HEK293 (cell line): Measurements from ENCODE around the gene SET.

ENCODE experiments used
- BCL11A ChIP-seq: fragments of 450-650 bp; formaldehyde crosslinking; IDR thresholded peaks from 2 replicates; pipeline ENCODE4 v1.5.1; 2016; ENCODE audit warnings: low read depth, missing biosample characterization, missing genetic modification characterization
- FEZF1 ChIP-seq: fragments of 450-650 bp; formaldehyde crosslinking; IDR thresholded peaks from 2 replicates; pipeline ENCODE4 v1.5.1; 2016; ENCODE audit warnings: missing biosample characterization, missing genetic modification characterization
- GLI2 ChIP-seq: fragments of 450-650 bp; formaldehyde crosslinking; IDR thresholded peaks from 2 replicates; pipeline ENCODE4; 2017; ENCODE audit warnings: missing biosample characterization, missing genetic modification characterization, low read depth, borderline replicate concordance
- HOXC10 ChIP-seq: sonication (generic); formaldehyde crosslinking; IDR thresholded peaks from 2 replicates; pipeline ENCODE4 v1.8.1; 2023; ENCODE audit warnings: mild to moderate bottlenecking, missing genetic modification reagents
- IKZF3 ChIP-seq: fragments of 450-650 bp; IDR thresholded peaks from 2 replicates; pipeline ENCODE4 v1.5.0; 2018; ENCODE audit warnings: missing biosample characterization, mild to moderate bottlenecking, missing genetic modification characterization, moderate library complexity
- YY1 ChIP-seq: fragments of 450-650 bp; formaldehyde crosslinking; IDR thresholded peaks from 2 replicates; pipeline ENCODE4 v1.5.1; 2018; ENCODE audit warnings: missing biosample characterization, missing genetic modification characterization
- YY2 ChIP-seq: fragments of 450-650 bp; formaldehyde crosslinking; IDR thresholded peaks from 2 replicates; pipeline ENCODE4 v1.5.1; 2016; ENCODE audit warnings: missing biosample characterization, missing genetic modification characterization
- ZBTB48 ChIP-seq: fragments of 450-650 bp; formaldehyde crosslinking; IDR thresholded peaks from 2 replicates; pipeline ENCODE4 v1.5.1; 2016; ENCODE audit warnings: missing biosample characterization, missing genetic modification characterization
- ZIC2 ChIP-seq: fragments of 450-650 bp; formaldehyde crosslinking; IDR thresholded peaks from 2 replicates; pipeline ENCODE4 v1.5.1; 2016; ENCODE audit warnings: missing biosample characterization, missing genetic modification characterization
- ZNF132 ChIP-seq: fragments of 450-650 bp; formaldehyde crosslinking; IDR thresholded peaks from 2 replicates; pipeline ENCODE4 v1.5.1; 2017; ENCODE audit warnings: missing biosample characterization, missing genetic modification characterization, borderline replicate concordance
- ZNF16 ChIP-seq: fragments of 450-650 bp; formaldehyde crosslinking; IDR thresholded peaks from 2 replicates; pipeline ENCODE4 v1.5.1; 2016; ENCODE audit warnings: low read depth, missing biosample characterization, missing genetic modification characterization
- ZNF2 ChIP-seq: fragments of 450-650 bp; formaldehyde crosslinking; IDR thresholded peaks from 2 replicates; pipeline ENCODE4 v1.5.1; 2016; ENCODE audit warnings: missing biosample characterization, missing genetic modification characterization
- ZNF202 ChIP-seq: fragments of 450-650 bp; formaldehyde crosslinking; IDR thresholded peaks from 2 replicates; pipeline ENCODE4 v1.5.1; 2016; ENCODE audit warnings: missing biosample characterization, missing genetic modification characterization, borderline replicate concordance
- ZNF214 ChIP-seq: fragments of 450-650 bp; formaldehyde crosslinking; IDR thresholded peaks from 2 replicates; pipeline ENCODE4 v1.5.1; 2017; ENCODE audit warnings: missing biosample characterization, mild to moderate bottlenecking, missing genetic modification characterization, borderline replicate concordance
- ZNF335 ChIP-seq: fragments of 450-650 bp; formaldehyde crosslinking; conservative IDR thresholded peaks from 2 replicates; pipeline ENCODE4 v1.5.1; 2016; ENCODE audit warnings: missing biosample characterization, missing genetic modification characterization
- ZNF341 ChIP-seq: fragments of 450-650 bp; formaldehyde crosslinking; IDR thresholded peaks from 2 replicates; pipeline ENCODE4; 2016; ENCODE audit warnings: low read depth, missing biosample characterization, missing genetic modification characterization
- ZNF391 ChIP-seq: fragments of 450-650 bp; formaldehyde crosslinking; IDR thresholded peaks from 2 replicates; pipeline ENCODE4 v1.5.1; 2016; ENCODE audit warnings: low read depth, missing biosample characterization, missing genetic modification characterization, borderline replicate concordance
- ZNF426 ChIP-seq: fragments of 450-650 bp; formaldehyde crosslinking; IDR thresholded peaks from 2 replicates; pipeline ENCODE4 v1.5.1; 2017; ENCODE audit warnings: missing biosample characterization, missing genetic modification characterization, mild to moderate bottlenecking, inconsistent platforms, moderate library complexity
- ZNF501 ChIP-seq: fragments of 450-650 bp; formaldehyde crosslinking; IDR thresholded peaks from 2 replicates; pipeline ENCODE4 v1.5.1; 2016; ENCODE audit warnings: missing biosample characterization, missing genetic modification characterization
- ZNF560 ChIP-seq: fragments of 450-650 bp; formaldehyde crosslinking; IDR thresholded peaks from 2 replicates; pipeline ENCODE4 v1.5.1; 2017; ENCODE audit warnings: missing biosample characterization, missing genetic modification characterization, borderline replicate concordance
- ZNF561 ChIP-seq: fragments of 450-650 bp; IDR thresholded peaks from 2 replicates; pipeline ENCODE4 v1.5.1; 2018; ENCODE audit warnings: missing biosample characterization, missing genetic modification characterization, borderline replicate concordance
- ZNF585B ChIP-seq: fragments of 450-650 bp; formaldehyde crosslinking; IDR thresholded peaks from 2 replicates; pipeline ENCODE4 v1.5.1; 2016; ENCODE audit warnings: missing biosample characterization, missing genetic modification characterization
- ZNF629 ChIP-seq: fragments of 450-650 bp; formaldehyde crosslinking; IDR thresholded peaks from 2 replicates; pipeline ENCODE4 v1.5.1; 2017; ENCODE audit warnings: missing biosample characterization, missing genetic modification characterization
- ZNF654 ChIP-seq: fragments of 450-650 bp; formaldehyde crosslinking; IDR thresholded peaks from 2 replicates; pipeline ENCODE4 v1.5.1; 2016; ENCODE audit warnings: low read depth, missing biosample characterization, missing genetic modification characterization
- ZNF660 ChIP-seq: fragments of 450-650 bp; IDR thresholded peaks from 2 replicates; pipeline ENCODE4 v1.5.1; 2018; ENCODE audit warnings: missing biosample characterization, mild to moderate bottlenecking, missing genetic modification characterization
- ZNF677 ChIP-seq: fragments of 450-650 bp; IDR thresholded peaks from 2 replicates; pipeline ENCODE4 v1.5.0; 2018; ENCODE audit warnings: missing biosample characterization, mild to moderate bottlenecking, missing genetic modification characterization, moderate library complexity
- ZNF701 ChIP-seq: fragments of 450-650 bp; formaldehyde crosslinking; IDR thresholded peaks from 2 replicates; pipeline ENCODE4 v1.5.1; 2016; ENCODE audit warnings: missing biosample characterization, missing genetic modification characterization
- TF ChIP-seq, protein P1 (sequence below): fragments of 450-650 bp; formaldehyde crosslinking; IDR thresholded peaks from 2 replicates; pipeline ENCODE4 v1.5.1; 2016; ENCODE audit warnings: missing biosample characterization, missing genetic modification characterization
- TF ChIP-seq, protein P2 (sequence below): fragments of 450-650 bp; formaldehyde crosslinking; IDR thresholded peaks from 2 replicates; pipeline ENCODE4 v1.5.1; 2016; ENCODE audit warnings: missing biosample characterization, missing genetic modification characterization
- TF ChIP-seq, protein P3 (sequence below): fragments of 450-650 bp; formaldehyde crosslinking; IDR thresholded peaks from 2 replicates; pipeline ENCODE4 v1.5.1; 2016; ENCODE audit warnings: missing biosample characterization, missing genetic modification characterization
- TF ChIP-seq, protein P4 (sequence below): fragments of 450-650 bp; formaldehyde crosslinking; IDR thresholded peaks from 2 replicates; pipeline ENCODE4 v1.5.1; 2016; ENCODE audit warnings: missing biosample characterization, missing genetic modification characterization, borderline replicate concordance
- TF ChIP-seq, protein P5 (sequence below): fragments of 450-650 bp; formaldehyde crosslinking; IDR thresholded peaks from 2 replicates; pipeline ENCODE4 v1.5.1; 2017; ENCODE audit warnings: missing biosample characterization, missing genetic modification characterization

SET gene

DNA sequence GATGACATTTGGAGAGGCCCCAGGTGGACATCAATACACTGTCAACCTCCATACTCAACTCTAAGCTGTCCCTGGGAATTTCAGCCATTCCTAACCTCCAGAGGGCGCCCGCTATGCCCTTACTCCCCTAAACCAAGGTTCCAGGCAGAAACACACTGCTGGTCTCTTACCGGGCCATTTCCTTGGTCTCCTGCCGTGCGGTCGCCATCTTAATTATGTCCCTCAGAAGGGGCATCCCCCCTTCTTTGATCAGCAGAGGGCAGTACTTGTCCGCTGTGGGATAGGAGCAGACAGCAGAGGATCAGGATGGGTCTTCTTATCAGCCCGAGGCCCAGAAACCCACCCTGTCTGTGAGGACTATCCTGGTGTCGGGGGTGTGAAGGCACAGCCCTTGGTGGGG lies 44.2 kb downstream of the SET start (continued):
- TF ChIP-seq, protein P1, sequence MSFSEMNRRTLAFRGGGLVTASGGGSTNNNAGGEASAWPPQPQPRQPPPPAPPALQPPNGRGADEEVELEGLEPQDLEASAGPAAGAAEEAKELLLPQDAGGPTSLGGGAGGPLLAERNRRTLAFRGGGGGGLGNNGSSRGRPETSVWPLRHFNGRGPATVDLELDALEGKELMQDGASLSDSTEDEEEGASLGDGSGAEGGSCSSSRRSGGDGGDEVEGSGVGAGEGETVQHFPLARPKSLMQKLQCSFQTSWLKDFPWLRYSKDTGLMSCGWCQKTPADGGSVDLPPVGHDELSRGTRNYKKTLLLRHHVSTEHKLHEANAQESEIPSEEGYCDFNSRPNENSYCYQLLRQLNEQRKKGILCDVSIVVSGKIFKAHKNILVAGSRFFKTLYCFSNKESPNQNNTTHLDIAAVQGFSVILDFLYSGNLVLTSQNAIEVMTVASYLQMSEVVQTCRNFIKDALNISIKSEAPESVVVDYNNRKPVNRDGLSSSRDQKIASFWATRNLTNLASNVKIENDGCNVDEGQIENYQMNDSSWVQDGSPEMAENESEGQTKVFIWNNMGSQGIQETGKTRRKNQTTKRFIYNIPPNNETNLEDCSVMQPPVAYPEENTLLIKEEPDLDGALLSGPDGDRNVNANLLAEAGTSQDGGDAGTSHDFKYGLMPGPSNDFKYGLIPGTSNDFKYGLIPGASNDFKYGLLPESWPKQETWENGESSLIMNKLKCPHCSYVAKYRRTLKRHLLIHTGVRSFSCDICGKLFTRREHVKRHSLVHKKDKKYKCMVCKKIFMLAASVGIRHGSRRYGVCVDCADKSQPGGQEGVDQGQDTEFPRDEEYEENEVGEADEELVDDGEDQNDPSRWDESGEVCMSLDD, result peak; percentile 70; the same call in 1 of the 2 replicates
- TF ChIP-seq, protein P2, sequence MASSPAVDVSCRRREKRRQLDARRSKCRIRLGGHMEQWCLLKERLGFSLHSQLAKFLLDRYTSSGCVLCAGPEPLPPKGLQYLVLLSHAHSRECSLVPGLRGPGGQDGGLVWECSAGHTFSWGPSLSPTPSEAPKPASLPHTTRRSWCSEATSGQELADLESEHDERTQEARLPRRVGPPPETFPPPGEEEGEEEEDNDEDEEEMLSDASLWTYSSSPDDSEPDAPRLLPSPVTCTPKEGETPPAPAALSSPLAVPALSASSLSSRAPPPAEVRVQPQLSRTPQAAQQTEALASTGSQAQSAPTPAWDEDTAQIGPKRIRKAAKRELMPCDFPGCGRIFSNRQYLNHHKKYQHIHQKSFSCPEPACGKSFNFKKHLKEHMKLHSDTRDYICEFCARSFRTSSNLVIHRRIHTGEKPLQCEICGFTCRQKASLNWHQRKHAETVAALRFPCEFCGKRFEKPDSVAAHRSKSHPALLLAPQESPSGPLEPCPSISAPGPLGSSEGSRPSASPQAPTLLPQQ (tag by site-specific recombination), result peak; percentile 53; the same call in 1 of the 2 replicates
- TF ChIP-seq, protein P3, sequence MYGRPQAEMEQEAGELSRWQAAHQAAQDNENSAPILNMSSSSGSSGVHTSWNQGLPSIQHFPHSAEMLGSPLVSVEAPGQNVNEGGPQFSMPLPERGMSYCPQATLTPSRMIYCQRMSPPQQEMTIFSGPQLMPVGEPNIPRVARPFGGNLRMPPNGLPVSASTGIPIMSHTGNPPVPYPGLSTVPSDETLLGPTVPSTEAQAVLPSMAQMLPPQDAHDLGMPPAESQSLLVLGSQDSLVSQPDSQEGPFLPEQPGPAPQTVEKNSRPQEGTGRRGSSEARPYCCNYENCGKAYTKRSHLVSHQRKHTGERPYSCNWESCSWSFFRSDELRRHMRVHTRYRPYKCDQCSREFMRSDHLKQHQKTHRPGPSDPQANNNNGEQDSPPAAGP (tag by site-specific recombination), result 0 out of 2 replicates have a peak, but pooled peaks have one; percentile 17
- TF ChIP-seq ZNF214, result no peak
- peak; percentile 67; the same call in 1 of the 2 replicates for TF ChIP-seq ZNF2 (tag by site-specific recombination)
- peak; percentile 75 for TF ChIP-seq YY2 (tag by site-specific recombination)
- TF ChIP-seq ZNF561 (tag by site-specific recombination), result peak; percentile 76; the same call in 1 of the 2 replicates
- peak; percentile 66 for TF ChIP-seq ZIC2
- TF ChIP-seq HOXC10 (CRISPR knock-in tag), result no peak
- TF ChIP-seq, protein P4, sequence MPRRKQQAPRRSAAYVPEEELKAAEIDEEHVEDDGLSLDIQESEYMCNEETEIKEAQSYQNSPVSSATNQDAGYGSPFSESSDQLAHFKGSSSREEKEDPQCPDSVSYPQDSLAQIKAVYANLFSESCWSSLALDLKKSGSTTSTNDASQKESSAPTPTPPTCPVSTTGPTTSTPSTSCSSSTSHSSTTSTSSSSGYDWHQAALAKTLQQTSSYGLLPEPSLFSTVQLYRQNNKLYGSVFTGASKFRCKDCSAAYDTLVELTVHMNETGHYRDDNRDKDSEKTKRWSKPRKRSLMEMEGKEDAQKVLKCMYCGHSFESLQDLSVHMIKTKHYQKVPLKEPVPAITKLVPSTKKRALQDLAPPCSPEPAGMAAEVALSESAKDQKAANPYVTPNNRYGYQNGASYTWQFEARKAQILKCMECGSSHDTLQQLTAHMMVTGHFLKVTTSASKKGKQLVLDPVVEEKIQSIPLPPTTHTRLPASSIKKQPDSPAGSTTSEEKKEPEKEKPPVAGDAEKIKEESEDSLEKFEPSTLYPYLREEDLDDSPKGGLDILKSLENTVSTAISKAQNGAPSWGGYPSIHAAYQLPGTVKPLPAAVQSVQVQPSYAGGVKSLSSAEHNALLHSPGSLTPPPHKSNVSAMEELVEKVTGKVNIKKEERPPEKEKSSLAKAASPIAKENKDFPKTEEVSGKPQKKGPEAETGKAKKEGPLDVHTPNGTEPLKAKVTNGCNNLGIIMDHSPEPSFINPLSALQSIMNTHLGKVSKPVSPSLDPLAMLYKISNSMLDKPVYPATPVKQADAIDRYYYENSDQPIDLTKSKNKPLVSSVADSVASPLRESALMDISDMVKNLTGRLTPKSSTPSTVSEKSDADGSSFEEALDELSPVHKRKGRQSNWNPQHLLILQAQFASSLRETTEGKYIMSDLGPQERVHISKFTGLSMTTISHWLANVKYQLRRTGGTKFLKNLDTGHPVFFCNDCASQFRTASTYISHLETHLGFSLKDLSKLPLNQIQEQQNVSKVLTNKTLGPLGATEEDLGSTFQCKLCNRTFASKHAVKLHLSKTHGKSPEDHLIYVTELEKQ (tag by site-specific recombination), result no peak
- no peak for TF ChIP-seq ZNF202 (tag by site-specific recombination)
- TF ChIP-seq ZNF677, result no peak
- TF ChIP-seq ZNF654 (tag by site-specific recombination), result peak; percentile 93
- TF ChIP-seq ZNF132 (tag by site-specific recombination), result no peak
- TF ChIP-seq ZNF629 (tag by site-specific recombination), result 0 out of 2 replicates have a peak, but pooled peaks have one; percentile 33
- TF ChIP-seq IKZF3 (tag by site-specific recombination), result peak; percentile 79; the same call in 1 of the 2 replicates
- no peak for TF ChIP-seq FEZF1 (tag by site-specific recombination)
- TF ChIP-seq ZNF16 (tag by site-specific recombination), result no peak
- TF ChIP-seq YY1 (tag by site-specific recombination), result peak; percentile 89
- no peak for TF ChIP-seq BCL11A (tag by site-specific recombination)
- TF ChIP-seq ZNF560 (tag by site-specific recombination), result no peak
- TF ChIP-seq ZNF426, result no peak
- no peak for TF ChIP-seq GLI2 (tag by site-specific recombination)
- TF ChIP-seq ZNF341, result peak; percentile 42; the same call in 1 of the 2 replicates
- TF ChIP-seq, protein P5, sequence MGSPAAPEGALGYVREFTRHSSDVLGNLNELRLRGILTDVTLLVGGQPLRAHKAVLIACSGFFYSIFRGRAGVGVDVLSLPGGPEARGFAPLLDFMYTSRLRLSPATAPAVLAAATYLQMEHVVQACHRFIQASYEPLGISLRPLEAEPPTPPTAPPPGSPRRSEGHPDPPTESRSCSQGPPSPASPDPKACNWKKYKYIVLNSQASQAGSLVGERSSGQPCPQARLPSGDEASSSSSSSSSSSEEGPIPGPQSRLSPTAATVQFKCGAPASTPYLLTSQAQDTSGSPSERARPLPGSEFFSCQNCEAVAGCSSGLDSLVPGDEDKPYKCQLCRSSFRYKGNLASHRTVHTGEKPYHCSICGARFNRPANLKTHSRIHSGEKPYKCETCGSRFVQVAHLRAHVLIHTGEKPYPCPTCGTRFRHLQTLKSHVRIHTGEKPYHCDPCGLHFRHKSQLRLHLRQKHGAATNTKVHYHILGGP (tag by site-specific recombination), result no peak
- no peak for TF ChIP-seq ZNF701 (tag by site-specific recombination)
- 0 out of 2 replicates have a peak, but pooled peaks have one; percentile 13 for TF ChIP-seq ZNF335 (tag by site-specific recombination)
- no peak for TF ChIP-seq ZNF585B (tag by site-specific recombination)
- TF ChIP-seq ZNF660 (tag by site-specific recombination), result peak; percentile 93
- TF ChIP-seq ZNF501, result 0 out of 2 replicates have a peak, but pooled peaks have one; percentile 42
- TF ChIP-seq ZNF391 (tag by site-specific recombination), result no peak
- TF ChIP-seq ZBTB48 (tag by site-specific recombination), result peak; percentile 87
